A549 (cell line): Measurements from ENCODE around the gene NIM1K.

ENCODE experiments used
- BHLHE40 ChIP-seq: IDR thresholded peaks from 2 replicates; pipeline ENCODE4 v1.6.1; 2012; ENCODE audit warnings: low read depth, low read length, inconsistent platforms
- CEBPB ChIP-seq, 2 experiments: fragments of >200 bp in 1 of 2; sonication (Bioruptor Twin) in 1 of 2; formaldehyde crosslinking in 1 of 2; IDR thresholded peaks; 2 replicates each; pipeline ENCODE4 v1.6.1; 2012 to 2016
- EP300 ChIP-seq, 2 experiments: fragments of >200 bp; sonication (Bioruptor Twin); formaldehyde crosslinking; IDR thresholded peaks; 2 replicates in 1 of 2; 3 replicates in 1 of 2; pipeline ENCODE4 v1.6.1; 2016 to 2017
- FOXS1 ChIP-seq: fragments of 250-450 bp; sonication (Bioruptor Pico); IDR thresholded peaks from 2 replicates; pipeline ENCODE4 v1.5.0; 2020; ENCODE audit warnings: mild to moderate bottlenecking, moderate library complexity
- NPAS2 ChIP-seq: fragments of 250-450 bp; sonication (Bioruptor Pico); IDR thresholded peaks from 2 replicates; pipeline ENCODE4 v1.8.0; 2022; ENCODE audit warnings: mild to moderate bottlenecking, moderate library complexity, borderline replicate concordance
- POLR2AphosphoS2 ChIP-seq: conservative IDR thresholded peaks from 2 replicates; pipeline ENCODE4 v1.6.1; 2012; ENCODE audit warnings: low read length, improper control_type of control experiment, inconsistent platforms
- RAD21 ChIP-seq, 2 experiments: fragments of >200 bp in 1 of 2; sonication (Bioruptor Twin) in 1 of 2; formaldehyde crosslinking in 1 of 2; IDR thresholded peaks in 1 of 2; conservative IDR thresholded peaks in 1 of 2; 2 replicates in 1 of 2; 3 replicates in 1 of 2; pipeline ENCODE4 v1.6.1; 2012 to 2018; ENCODE audit warnings: inconsistent platforms in 1 of 2
- TP53 ChIP-seq: fragments of 250-450 bp; sonication (Bioruptor Pico); IDR thresholded peaks from 2 replicates; pipeline ENCODE4 v1.5.0; 2021; ENCODE audit warnings: mild to moderate bottlenecking, moderate library complexity
- ZNF302 ChIP-seq: fragments of 250-450 bp; sonication (Bioruptor Pico); IDR thresholded peaks from 2 replicates; pipeline ENCODE4 v1.9.0; 2021; ENCODE audit warnings: inconsistent platforms, mild to moderate bottlenecking, moderate library complexity
- TF ChIP-seq, protein P1 (sequence below): fragments of >200 bp; sonication (Bioruptor Twin); formaldehyde crosslinking; IDR thresholded peaks from 3 replicates; pipeline ENCODE4 v1.5.1; 2016

DNA sequence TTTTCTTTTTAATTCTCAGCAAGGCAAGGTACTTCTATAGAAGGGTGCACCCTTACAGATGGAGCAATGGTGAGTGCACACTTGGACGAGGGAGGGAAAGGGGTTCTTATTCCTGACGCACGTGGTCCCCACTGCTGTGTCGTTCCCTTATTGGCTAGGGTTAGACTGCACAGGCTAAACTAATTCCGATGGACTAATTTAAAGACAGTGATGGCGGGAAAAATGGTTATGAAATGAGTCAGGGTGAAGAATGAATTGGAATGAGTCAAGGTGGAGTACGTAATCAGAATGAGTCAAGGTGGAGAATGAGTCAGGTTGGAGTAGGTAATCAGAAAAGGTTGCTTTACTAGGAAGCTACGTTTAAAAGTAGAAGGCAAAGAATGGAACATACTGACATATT lies 123.2 kb downstream of the NIM1K start:
- TF ChIP-seq BHLHE40 (no peak), NPAS2 (CRISPR knock-in tag) (no peak), EP300 (IDR thresholded peaks at IDR 0.05) (no peak), CEBPB (IDR thresholded peaks at IDR 0.05) (peak; percentile 16 to 71; a peak in 2 of 4 replicates), RAD21 (conservative IDR thresholded peaks at IDR 0.05 in 1 of 2, IDR thresholded peaks at IDR 0.05 in 1 of 2) (no peak), POLR2AphosphoS2 (no peak), ZNF302 (CRISPR knock-in tag) (no peak; the same call in 1 of the 2 replicates), TP53 (CRISPR knock-in tag) (no peak), FOXS1 (CRISPR knock-in tag) (no peak)
- TF ChIP-seq, protein P1, sequence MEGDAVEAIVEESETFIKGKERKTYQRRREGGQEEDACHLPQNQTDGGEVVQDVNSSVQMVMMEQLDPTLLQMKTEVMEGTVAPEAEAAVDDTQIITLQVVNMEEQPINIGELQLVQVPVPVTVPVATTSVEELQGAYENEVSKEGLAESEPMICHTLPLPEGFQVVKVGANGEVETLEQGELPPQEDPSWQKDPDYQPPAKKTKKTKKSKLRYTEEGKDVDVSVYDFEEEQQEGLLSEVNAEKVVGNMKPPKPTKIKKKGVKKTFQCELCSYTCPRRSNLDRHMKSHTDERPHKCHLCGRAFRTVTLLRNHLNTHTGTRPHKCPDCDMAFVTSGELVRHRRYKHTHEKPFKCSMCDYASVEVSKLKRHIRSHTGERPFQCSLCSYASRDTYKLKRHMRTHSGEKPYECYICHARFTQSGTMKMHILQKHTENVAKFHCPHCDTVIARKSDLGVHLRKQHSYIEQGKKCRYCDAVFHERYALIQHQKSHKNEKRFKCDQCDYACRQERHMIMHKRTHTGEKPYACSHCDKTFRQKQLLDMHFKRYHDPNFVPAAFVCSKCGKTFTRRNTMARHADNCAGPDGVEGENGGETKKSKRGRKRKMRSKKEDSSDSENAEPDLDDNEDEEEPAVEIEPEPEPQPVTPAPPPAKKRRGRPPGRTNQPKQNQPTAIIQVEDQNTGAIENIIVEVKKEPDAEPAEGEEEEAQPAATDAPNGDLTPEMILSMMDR, result no peak
